Mucosa of descending colon (tissue), 3 donors: Measurements from ENCODE around the gene COL28A1. TPM values are rescaled to one million over a fixed set of nuclear protein-coding genes. Genes with fewer than 3 reads are reported as not detected.
"Not testable (repeated sequence)": the region's sequence is repeated elsewhere in the genome, so short reads cannot be mapped to it uniquely, and the experiment has no call there.

Source experiments
- ATAC-seq: fragments of 200-7000 bp; cut with Tn5 transposase; one replicate; pipeline ENCODE4 v1.9.1; 2020; ENCODE audit warnings: mild to moderate bottlenecking, moderate library complexity
- DNase-seq, 3 donors: peaks; one replicate each; pipeline ENCODE4 v3.0.0-alpha.2; 2020
- H3K36me3 ChIP-seq: fragments of 200-600 bp; one replicate; pipeline ENCODE4 v1.8.0; 2021; ENCODE audit warnings: low read depth, mild to moderate bottlenecking
- H3K4me1 ChIP-seq: fragments of 200-600 bp; one replicate; pipeline ENCODE4 v1.8.0; 2021; ENCODE audit warnings: low read depth, mild to moderate bottlenecking
- H3K4me3 ChIP-seq: fragments of 200-600 bp; one replicate; pipeline ENCODE4 v1.8.0; 2021; ENCODE audit warnings: mild to moderate bottlenecking
- H3K9me3 ChIP-seq: fragments of 200-600 bp; one replicate; pipeline ENCODE4 v1.8.0; 2021; ENCODE audit warnings: mild to moderate bottlenecking
- intact Hi-C, 2 donors: fragments of 100-400 bp; cut with DNase I in 1 of 2; cut with micrococcal nuclease in 1 of 2; formaldehyde crosslinking; loops; one replicate each; pipeline versions ENCODE4 v1.11.0 to v1.11.1; 2022; cut with DNase I, micrococcal nuclease
- total RNA-seq, 3 donors: library from RNA; stranded (reverse); fragmentation: NEBNext Ultra II Directional in 2 of 3; extraction: Animal tissue kit (Norgen Biotek cat#: 25700) in 2 of 3; gene quantifications; one replicate each; pipeline versions ENCODE4 v1.2.1 to v1.2.4, GENCODE V29; 2021 to 2023
- TF ChIP-seq, protein P1 (sequence below): fragments of 200-600 bp; IDR thresholded peaks from one replicate; pipeline ENCODE4 v1.8.0; 2022; ENCODE audit warnings: antibody characterized with exemption, mild to moderate bottlenecking
- donor health status: DM: no; HTN: no; CAD: no; lungs with moderate emphysema.
- donor health status: DM: no; HTN: no; CAD: no.
- donor health status: DM: no; HTN: yes; CAD: no.

The COL28A1 gene
- total RNA-seq, 3 donors from 2014 or later, result 2.9 to 19.0 (median 4.1) TPM

DNA sequence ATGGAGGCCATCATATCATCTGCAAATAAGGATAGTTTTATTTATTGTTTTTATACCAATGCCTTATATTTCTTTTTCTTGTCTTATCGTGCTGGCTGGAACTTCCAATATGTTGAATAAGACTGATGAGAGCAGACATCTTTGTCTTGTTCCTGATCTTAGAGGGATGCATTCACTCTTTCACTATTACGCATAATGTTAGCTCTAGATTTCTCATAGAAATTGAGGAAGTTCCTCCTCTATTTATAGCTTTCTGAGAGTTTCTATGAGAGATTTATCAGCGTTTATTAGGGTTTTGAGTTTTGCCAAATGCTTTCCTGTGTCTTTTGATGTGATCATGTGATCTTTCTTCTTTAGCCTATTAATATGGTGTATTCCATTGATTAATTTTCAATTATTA lies 49.3 kb downstream of the COL28A1 start:
- Histone ChIP-seq H3K4me3 (no peak overlapping the region), H3K36me3 (no peaks in the 10 kb centered on the region), H3K4me1 (no peaks in the 10 kb centered on the region), H3K9me3 (peaks cover 6% of the 10 kb centered on the region)
- ATAC-seq, result no peak
- intact Hi-C loops, result no loop called here
- TF ChIP-seq, protein P1, sequence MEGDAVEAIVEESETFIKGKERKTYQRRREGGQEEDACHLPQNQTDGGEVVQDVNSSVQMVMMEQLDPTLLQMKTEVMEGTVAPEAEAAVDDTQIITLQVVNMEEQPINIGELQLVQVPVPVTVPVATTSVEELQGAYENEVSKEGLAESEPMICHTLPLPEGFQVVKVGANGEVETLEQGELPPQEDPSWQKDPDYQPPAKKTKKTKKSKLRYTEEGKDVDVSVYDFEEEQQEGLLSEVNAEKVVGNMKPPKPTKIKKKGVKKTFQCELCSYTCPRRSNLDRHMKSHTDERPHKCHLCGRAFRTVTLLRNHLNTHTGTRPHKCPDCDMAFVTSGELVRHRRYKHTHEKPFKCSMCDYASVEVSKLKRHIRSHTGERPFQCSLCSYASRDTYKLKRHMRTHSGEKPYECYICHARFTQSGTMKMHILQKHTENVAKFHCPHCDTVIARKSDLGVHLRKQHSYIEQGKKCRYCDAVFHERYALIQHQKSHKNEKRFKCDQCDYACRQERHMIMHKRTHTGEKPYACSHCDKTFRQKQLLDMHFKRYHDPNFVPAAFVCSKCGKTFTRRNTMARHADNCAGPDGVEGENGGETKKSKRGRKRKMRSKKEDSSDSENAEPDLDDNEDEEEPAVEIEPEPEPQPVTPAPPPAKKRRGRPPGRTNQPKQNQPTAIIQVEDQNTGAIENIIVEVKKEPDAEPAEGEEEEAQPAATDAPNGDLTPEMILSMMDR, result no peak
- no peak for DNase-seq

DNA sequence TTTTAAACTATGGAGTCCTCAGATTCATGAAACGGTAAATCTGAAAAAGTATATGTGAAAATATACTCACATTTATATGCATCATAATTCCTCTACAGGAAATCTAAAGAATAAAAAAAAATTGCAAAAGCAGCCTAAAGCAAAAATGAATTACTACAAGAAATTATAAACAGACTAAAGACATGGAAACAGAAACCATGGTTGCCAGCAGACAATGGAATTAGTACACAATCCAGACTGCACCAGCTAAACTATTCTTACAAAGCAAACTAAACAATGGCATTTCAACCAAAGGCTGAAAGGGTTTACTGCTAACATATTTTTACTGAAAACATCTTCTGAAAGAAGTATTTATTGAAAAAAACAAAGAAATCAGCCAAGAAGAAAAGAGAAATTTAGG lies 51.6 kb downstream of the COL28A1 start:
- Histone ChIP-seq H3K36me3 (no peaks in the 10 kb centered on the region), H3K9me3 (peaks cover 6% of the 10 kb centered on the region), H3K4me3 (no peak overlapping the region), H3K4me1 (no peaks in the 10 kb centered on the region)
- intact Hi-C loops, result no loop called here
- TF ChIP-seq, protein P1, result no peak
- no peak for DNase-seq
- no peak for ATAC-seq

DNA sequence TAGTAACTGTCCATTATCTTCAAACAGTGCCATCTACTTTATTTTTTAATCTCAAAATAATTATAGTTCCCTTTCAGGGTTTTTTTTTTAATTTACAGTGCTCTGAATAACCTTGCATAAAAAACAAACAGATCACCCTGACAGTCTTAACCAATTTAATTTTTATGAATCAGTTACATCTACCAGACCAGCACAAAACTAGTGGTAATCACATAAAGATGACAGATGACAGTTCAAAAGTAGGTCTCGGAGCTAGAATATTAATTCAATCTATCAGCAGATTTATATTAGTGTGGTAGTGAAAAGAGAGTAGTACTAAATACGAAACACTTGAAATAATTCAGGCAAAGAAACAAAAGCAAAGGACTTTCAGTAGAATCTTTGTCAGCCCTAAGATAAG lies 53.9 kb downstream of the COL28A1 start:
- TF ChIP-seq, protein P1, result no peak
- Histone ChIP-seq H3K4me3 (no peak overlapping the region), H3K36me3 (no peaks in the 10 kb centered on the region), H3K9me3 (no peaks in the 10 kb centered on the region), H3K4me1 (no peaks in the 10 kb centered on the region)
- no peak for ATAC-seq
- intact Hi-C loops, result no loop called here
- no peak for DNase-seq

DNA sequence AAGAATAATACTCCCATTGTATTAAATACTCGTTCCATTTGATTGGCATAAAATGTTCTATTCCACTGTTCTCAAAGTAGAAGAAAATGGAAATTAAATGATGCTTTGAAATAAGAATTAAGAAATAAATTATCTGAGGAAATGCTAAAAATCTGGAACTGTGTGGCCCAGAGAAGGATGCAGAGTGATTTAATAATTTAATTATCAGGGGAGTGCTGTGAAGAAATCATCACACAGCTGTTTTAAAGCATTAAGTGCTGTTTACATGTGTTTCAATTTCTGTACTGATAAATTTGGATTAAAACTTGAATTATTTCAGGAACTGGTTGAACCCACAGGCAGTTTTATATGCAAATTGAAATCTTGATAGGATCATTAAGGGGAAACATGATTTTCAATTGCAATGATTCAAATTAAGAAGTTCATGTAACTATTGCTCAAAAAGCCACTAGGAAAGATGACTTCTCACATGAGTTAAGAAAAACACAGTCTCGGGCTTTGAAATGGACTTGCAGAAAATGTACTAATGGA lies 56.3 kb downstream of the COL28A1 start:
- DNase-seq (no peak), ATAC-seq (no peak)
- intact Hi-C loops, result no loop called here
- Histone ChIP-seq H3K4me1 (no peaks in the 10 kb centered on the region), H3K4me3 (no peak overlapping the region), H3K9me3 (no peaks in the 10 kb centered on the region), H3K36me3 (no peaks in the 10 kb centered on the region)
- TF ChIP-seq, protein P1, result no peak

DNA sequence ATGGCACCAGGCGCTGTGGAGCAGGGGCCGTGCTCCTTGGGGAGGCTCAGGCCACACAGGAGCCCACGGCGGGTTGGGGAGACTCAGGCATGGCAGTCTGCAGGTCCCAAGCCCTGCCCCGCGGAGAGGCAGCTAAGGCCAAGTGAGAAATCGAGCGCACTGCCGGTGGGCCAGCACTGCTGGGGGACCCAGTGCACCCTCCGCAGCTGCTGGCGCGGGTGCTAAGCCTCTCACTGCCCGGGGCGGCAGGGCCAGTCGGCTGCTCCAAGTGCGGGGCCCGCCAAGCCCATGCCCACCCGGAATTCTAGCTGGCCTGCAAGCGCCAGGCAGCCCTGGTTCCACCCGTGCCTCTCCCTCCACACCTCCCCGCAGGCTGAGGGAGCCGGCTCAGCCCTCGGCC lies 57.1 kb downstream of the COL28A1 start:
- Histone ChIP-seq H3K9me3 (no peaks in the 10 kb centered on the region), H3K4me1 (no peaks in the 10 kb centered on the region), H3K4me3 (no peak overlapping the region), H3K36me3 (no peaks in the 10 kb centered on the region)
- intact Hi-C loops, result no loop called here
- DNase-seq (no peak), ATAC-seq (no peak)
- TF ChIP-seq, protein P1, result no peak

DNA sequence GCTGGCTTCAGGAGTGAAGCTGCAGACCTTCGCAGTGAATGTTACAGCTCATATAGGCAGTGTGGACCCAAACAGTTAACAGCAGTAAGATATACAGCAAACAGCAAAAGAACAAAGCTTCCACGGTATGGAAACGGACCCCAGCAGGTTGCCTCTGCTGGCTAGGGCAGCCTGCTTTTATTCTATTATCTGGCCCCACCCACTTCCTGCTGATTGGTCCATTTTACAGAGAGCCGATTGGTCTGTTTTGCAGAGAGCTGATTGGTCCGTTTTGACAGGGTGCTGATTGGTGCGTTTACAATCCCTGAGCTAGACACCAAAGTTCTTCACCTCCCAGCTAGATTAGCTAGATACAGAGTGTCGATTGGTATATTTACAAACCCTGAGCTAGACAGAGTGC lies 58.0 kb downstream of the COL28A1 start:
- intact Hi-C loops, H3K9me3 ChIP-seq, H3K4me3 ChIP-seq, ATAC-seq, H3K36me3 ChIP-seq, H3K4me1 ChIP-seq, DNase-seq: not testable (repeated sequence)
